Measurements from ENCODE around the gene MACO1. TPM values are rescaled to one million over a fixed set of nuclear protein-coding genes. Genes with fewer than 3 reads are reported as not detected.

MACO1 gene
- total RNA-seq, 1 donor from 2014 or later: 31.5 TPM

DNA sequence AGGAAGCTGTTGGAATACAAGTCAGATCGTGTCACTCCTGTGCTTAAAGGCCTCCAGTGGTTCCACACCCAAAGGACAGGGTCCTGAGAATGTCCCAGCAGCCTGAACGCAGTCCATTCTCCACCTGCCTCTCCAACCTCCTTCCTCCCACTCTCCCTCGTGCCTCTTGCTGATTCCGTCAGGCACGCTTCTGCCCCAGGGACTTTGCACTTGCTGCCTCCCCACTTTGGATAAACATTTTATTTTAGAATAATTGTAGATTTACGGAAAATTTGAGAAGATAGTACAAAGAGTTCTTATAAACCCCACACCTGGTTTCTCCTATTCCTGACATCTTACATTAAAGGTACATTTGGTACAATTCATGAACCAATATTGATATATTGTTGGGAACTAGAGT, 84.3 kb downstream of the MACO1 start:
- Mint-ChIP-seq H3K9me3 (ENCODE audit: low read depth) (no peaks in the 10 kb centered on the region), H3K4me3 (ENCODE audit: low read depth) (no peak overlapping the region), H3K4me1 (ENCODE audit: low read depth) (no peaks in the 10 kb centered on the region), H3K36me3 (ENCODE audit: insufficient read depth) (no peaks in the 10 kb centered on the region), H3K27me3 (no peaks in the 10 kb centered on the region), H3K27ac (no peak overlapping the region)
- TF ChIP-seq, protein P1, sequence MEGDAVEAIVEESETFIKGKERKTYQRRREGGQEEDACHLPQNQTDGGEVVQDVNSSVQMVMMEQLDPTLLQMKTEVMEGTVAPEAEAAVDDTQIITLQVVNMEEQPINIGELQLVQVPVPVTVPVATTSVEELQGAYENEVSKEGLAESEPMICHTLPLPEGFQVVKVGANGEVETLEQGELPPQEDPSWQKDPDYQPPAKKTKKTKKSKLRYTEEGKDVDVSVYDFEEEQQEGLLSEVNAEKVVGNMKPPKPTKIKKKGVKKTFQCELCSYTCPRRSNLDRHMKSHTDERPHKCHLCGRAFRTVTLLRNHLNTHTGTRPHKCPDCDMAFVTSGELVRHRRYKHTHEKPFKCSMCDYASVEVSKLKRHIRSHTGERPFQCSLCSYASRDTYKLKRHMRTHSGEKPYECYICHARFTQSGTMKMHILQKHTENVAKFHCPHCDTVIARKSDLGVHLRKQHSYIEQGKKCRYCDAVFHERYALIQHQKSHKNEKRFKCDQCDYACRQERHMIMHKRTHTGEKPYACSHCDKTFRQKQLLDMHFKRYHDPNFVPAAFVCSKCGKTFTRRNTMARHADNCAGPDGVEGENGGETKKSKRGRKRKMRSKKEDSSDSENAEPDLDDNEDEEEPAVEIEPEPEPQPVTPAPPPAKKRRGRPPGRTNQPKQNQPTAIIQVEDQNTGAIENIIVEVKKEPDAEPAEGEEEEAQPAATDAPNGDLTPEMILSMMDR (IDR thresholded peaks at IDR 0.05; ENCODE audit: unreplicated experiment): no peak
- DNase-seq (ENCODE audit: low spot score, unreplicated experiment): no peak

- no peak overlapping the region for H3K27ac Mint-ChIP-seq
- DNase-seq (ENCODE audit: low spot score, unreplicated experiment): no peak
- TF ChIP-seq, protein P1 (IDR thresholded peaks at IDR 0.05; ENCODE audit: unreplicated experiment): no peak
- no peaks in the 10 kb centered on the region for H3K27me3 Mint-ChIP-seq
- no peaks in the 10 kb centered on the region for H3K36me3 Mint-ChIP-seq (ENCODE audit: insufficient read depth)
- no peak overlapping the region for H3K4me3 Mint-ChIP-seq (ENCODE audit: low read depth)
- H3K4me1 Mint-ChIP-seq (ENCODE audit: low read depth): no peaks in the 10 kb centered on the region
- no peaks in the 10 kb centered on the region for H3K9me3 Mint-ChIP-seq (ENCODE audit: low read depth)
Observed at GRCh38 chr1:25516686-25517085, 86.0 kb downstream of the MACO1 start.

DNA sequence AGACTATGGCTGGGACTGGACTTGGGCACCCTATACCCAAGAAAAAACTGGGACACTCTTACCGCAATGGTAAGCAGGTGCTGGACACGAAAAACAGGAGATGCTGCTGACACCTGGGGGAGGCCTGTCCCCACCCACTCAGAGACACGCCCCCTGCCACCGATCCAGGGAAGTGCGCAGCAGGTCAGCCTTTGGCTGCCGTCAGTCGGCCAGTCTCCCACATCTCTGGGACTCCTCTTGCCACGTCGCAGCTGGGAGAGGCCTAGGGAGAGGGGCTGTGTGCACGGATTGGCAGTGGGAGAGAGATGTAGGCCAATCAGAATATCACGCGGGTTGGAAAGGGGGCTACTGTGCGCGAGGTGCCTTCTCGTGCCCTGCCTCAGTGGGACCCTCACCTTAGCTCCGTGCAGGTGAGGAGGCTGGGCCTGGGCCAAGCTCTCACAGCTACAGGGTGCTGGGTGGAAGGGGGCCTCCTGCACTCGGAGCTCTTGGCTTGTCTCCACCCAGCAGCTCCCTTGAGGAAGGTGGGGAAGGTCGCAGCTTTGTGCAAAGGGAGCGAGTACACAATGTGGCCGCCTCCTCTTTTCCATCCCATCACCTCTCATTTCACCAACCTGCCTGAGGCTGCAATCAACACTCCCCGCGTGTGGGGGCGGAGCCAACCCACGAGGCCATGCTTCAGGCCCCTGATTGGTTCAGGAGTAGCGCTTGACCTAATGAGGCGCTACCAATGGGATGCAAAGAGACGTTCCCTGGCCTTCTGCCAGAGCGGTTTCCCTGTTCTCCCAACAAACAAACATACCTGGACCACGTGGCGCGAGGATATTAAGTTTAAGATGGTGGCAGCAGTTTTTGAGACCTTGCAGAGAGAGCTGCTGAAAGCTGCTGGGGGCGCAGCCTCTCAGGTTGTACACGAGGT, 87.0 kb downstream of the MACO1 start:
- TF ChIP-seq, protein P1 (IDR thresholded peaks at IDR 0.05; ENCODE audit: unreplicated experiment): no peak
- no peak overlapping the region for H3K27ac Mint-ChIP-seq
- H3K4me3 Mint-ChIP-seq (ENCODE audit: low read depth): no peak overlapping the region
- H3K36me3 Mint-ChIP-seq (ENCODE audit: insufficient read depth): no peaks in the 10 kb centered on the region
- H3K27me3 Mint-ChIP-seq: no peaks in the 10 kb centered on the region
- no peak for DNase-seq (ENCODE audit: low spot score, unreplicated experiment)
- H3K4me1 Mint-ChIP-seq (ENCODE audit: low read depth): peaks cover 2% of the 10 kb centered on the region
- no peaks in the 10 kb centered on the region for H3K9me3 Mint-ChIP-seq (ENCODE audit: low read depth)

DNA sequence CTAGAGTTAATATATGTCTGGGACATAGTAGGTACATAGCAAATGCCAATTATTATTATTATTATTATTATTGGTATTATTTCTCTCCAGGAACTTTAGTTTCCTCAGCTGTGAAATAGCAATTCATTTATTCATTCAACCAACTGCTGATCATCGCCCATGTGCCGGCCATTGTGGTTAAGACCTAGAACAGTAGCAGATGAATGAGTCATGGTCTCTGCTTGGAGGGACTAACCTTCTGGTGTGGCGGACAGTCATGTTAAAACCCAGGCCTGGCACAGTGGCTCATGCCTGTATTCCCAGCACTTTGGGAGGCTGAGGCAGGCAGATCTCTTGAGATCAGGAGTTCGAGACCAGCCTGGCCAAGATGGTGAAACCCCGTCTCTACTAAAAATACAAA, 88.9 kb downstream of the MACO1 start:
- H3K4me3 Mint-ChIP-seq (ENCODE audit: low read depth): no peak overlapping the region
- TF ChIP-seq, protein P1 (IDR thresholded peaks at IDR 0.05; ENCODE audit: unreplicated experiment): no peak
- H3K9me3 Mint-ChIP-seq (ENCODE audit: low read depth): peaks cover under 1% of the 10 kb centered on the region
- H3K27me3 Mint-ChIP-seq: no peaks in the 10 kb centered on the region
- no peaks in the 10 kb centered on the region for H3K36me3 Mint-ChIP-seq (ENCODE audit: insufficient read depth)
- no peak for DNase-seq (ENCODE audit: low spot score, unreplicated experiment)
- H3K27ac Mint-ChIP-seq: no peak overlapping the region
- peaks cover 5% of the 10 kb centered on the region for H3K4me1 Mint-ChIP-seq (ENCODE audit: low read depth)

DNA sequence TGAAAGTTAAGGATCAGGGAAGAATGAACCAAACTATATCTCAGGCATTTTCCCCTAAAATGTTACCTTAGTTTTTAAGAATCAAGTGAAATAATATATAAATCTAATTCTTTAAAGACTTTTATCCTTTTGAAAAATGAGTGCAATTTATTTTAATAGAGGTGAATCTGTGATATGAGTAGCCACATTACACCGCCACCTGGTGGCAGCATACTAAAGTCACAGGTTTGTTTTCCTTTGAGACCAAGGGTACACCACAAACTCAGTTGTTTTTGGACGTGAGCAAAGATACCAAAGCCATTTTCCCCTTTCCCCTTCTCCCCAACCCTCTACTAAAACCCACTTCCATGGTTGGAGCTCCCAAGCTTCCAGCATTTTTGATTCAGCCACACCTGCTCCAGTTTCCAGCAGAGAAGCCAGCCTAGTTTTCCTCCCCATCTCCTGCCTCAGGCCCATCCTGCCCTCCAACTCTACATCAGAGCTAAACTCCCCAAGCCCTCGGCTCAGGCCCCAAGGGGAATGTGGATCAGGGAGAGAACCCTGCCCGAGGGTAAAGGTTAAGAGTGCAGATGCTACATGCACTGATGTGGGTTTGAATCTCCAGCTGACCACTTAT, 89.9 kb downstream of the MACO1 start:
- Mint-ChIP-seq H3K27me3 (no peaks in the 10 kb centered on the region), H3K4me3 (ENCODE audit: low read depth) (no peak overlapping the region), H3K27ac (no peak overlapping the region), H3K4me1 (ENCODE audit: low read depth) (peaks cover 5% of the 10 kb centered on the region), H3K9me3 (ENCODE audit: low read depth) (peaks cover 10% of the 10 kb centered on the region), H3K36me3 (ENCODE audit: insufficient read depth) (no peaks in the 10 kb centered on the region)
- DNase-seq (ENCODE audit: low spot score, unreplicated experiment): no peak
- TF ChIP-seq, protein P1 (IDR thresholded peaks at IDR 0.05; ENCODE audit: unreplicated experiment): peak; percentile 93

Data from progenitor cell of endocrine pancreas (in vitro differentiated cells).